Tibial artery (tissue), 4 donors: Measurements from ENCODE around the gene MYO10.

Experiments
- DNase-seq, 2 donors: peaks; one replicate each; pipeline ENCODE4 v3.0.0-alpha.2; 2019
- H3K27ac ChIP-seq, 2 donors: fragments of 200-600 bp; sonication (generic) in 1 of 2; 1 replicate in 1 of 2; 2 replicates in 1 of 2; pipeline ENCODE4 v1.5.1; 2018 to 2019; ENCODE audit warnings: mild to moderate bottlenecking in 1 of 2
- H3K27me3 ChIP-seq, 2 donors: fragments of 200-600 bp; sonication (generic) in 1 of 2; one replicate each; pipeline versions ENCODE4 v1.5.1 to v1.6.0; 2016 to 2019
- H3K36me3 ChIP-seq, 3 donors: fragments of 200-600 bp; sonication (generic) in 2 of 3; one replicate each; pipeline ENCODE4 v1.5.1; 2016 to 2019; ENCODE audit warnings: mild to moderate bottlenecking in 2 of 3
- H3K4me1 ChIP-seq, 4 donors: fragments of 200-600 bp; sonication (generic) in 2 of 4; 1 replicate in 3 of 4; 2 replicates in 1 of 4; pipeline ENCODE4 v1.5.1; 2016 to 2019
- H3K4me3 ChIP-seq, 2 donors: fragments of 200-600 bp; sonication (generic) in 1 of 2; 1 replicate in 1 of 2; 2 replicates in 1 of 2; pipeline ENCODE4 v1.5.1; 2018 to 2019; ENCODE audit warnings: mild to moderate bottlenecking in 2 of 2
- H3K9me3 ChIP-seq, 3 donors: fragments of 200-600 bp; sonication (generic) in 1 of 3; one replicate each; pipeline ENCODE4 v1.5.1; 2016 to 2019
- intact Hi-C: fragments of 100-400 bp; cut with DNase I; formaldehyde crosslinking; loops from one replicate; pipeline ENCODE4 v1.15.0; 2023; ENCODE audit warnings: low total_unique reads
- TF ChIP-seq, protein P1 (sequence below), 2 experiments: fragments of 200-600 bp in 1 of 2; fragments of 450-650 bp in 1 of 2; IDR thresholded peaks; one replicate each; pipeline ENCODE4 v1.5.1; 2017 to 2019; ENCODE audit warnings: antibody characterized with exemption in 2 of 2, mild to moderate bottlenecking in 1 of 2, moderate library complexity in 1 of 2

The MYO10 gene

DNA sequence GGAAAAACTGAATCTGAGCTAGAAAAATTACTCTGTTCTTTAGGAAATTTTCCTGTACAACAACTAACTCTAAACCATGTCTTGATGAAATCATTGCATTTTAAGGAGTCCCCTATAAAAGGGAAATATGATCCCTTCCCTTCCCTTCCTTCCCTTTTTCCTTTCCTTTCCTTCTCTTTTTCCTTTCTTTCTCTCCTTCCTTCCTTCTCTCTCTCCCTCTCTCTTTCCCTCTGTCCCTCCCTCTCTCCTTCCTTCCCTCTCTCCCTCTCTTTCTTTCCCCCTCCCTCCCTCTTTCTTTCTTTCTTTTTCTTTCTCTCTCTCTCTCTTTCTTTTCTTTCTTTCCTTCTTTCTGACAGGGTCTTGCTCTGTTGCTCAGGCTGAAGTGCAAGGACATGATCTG lies 42.2 kb upstream of the MYO10 start:
- no peaks in the 10 kb centered on the region for H3K9me3 ChIP-seq
- no peak overlapping the region for H3K4me3 ChIP-seq
- TF ChIP-seq, protein P1, sequence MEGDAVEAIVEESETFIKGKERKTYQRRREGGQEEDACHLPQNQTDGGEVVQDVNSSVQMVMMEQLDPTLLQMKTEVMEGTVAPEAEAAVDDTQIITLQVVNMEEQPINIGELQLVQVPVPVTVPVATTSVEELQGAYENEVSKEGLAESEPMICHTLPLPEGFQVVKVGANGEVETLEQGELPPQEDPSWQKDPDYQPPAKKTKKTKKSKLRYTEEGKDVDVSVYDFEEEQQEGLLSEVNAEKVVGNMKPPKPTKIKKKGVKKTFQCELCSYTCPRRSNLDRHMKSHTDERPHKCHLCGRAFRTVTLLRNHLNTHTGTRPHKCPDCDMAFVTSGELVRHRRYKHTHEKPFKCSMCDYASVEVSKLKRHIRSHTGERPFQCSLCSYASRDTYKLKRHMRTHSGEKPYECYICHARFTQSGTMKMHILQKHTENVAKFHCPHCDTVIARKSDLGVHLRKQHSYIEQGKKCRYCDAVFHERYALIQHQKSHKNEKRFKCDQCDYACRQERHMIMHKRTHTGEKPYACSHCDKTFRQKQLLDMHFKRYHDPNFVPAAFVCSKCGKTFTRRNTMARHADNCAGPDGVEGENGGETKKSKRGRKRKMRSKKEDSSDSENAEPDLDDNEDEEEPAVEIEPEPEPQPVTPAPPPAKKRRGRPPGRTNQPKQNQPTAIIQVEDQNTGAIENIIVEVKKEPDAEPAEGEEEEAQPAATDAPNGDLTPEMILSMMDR (IDR thresholded peaks at IDR 0.05), result no peak
- intact Hi-C loops, result no loop called here
- no peak overlapping the region for H3K27ac ChIP-seq
- no peak for DNase-seq
- H3K36me3 ChIP-seq, result no peaks in the 10 kb centered on the region
- H3K4me1 ChIP-seq, result no peaks in the 10 kb centered on the region
- H3K27me3 ChIP-seq, result no peaks in the 10 kb centered on the region

- intact Hi-C loops, result no loop called here
- Histone ChIP-seq H3K36me3 (no peaks in the 10 kb centered on the region), H3K4me1 (no peaks in the 10 kb centered on the region), H3K27ac (no peak overlapping the region), H3K27me3 (no peaks in the 10 kb centered on the region), H3K9me3 (no peaks in the 10 kb centered on the region), H3K4me3 (no peak overlapping the region)
- TF ChIP-seq, protein P1 (IDR thresholded peaks at IDR 0.05), result no peak
- no peak for DNase-seq
These were observed 40.5 kb upstream of the MYO10 start for GRCh38 chr5:16976625-16977008.

GRCh38 chr5:16975950-16976624 lies 40.0 kb upstream of the MYO10 start:
- Histone ChIP-seq H3K27ac (no peak overlapping the region), H3K4me3 (no peak overlapping the region), H3K9me3 (no peaks in the 10 kb centered on the region), H3K36me3 (no peaks in the 10 kb centered on the region), H3K4me1 (no peaks in the 10 kb centered on the region), H3K27me3 (no peaks in the 10 kb centered on the region)
- DNase-seq, result no peak
- TF ChIP-seq, protein P1 (IDR thresholded peaks at IDR 0.05), result no peak
- intact Hi-C loops, result no loop called here

DNA sequence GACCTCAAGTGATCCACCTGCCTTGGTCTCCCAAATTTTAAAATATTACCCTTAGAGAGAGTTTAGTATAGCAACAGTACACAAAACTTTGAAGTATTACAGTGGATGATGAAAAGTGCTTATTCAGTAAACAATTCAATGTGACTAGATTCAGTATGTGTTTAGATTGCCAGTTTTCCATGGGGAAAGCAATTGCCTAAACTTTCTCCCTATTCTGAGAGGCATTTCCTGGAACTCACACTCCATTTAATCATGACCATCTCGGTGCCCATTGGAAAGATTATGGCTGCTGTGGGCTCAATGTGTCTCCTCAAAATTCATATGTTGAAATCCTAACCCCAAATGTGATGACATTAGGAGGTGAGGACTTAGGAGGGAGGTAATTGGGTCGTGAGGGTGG lies 38.9 kb upstream of the MYO10 start:
- H3K27ac ChIP-seq, result no peak overlapping the region
- H3K4me1 ChIP-seq, result no peaks in the 10 kb centered on the region
- TF ChIP-seq, protein P1 (IDR thresholded peaks at IDR 0.05), result no peak
- no peak overlapping the region for H3K4me3 ChIP-seq
- no peaks in the 10 kb centered on the region for H3K27me3 ChIP-seq
- intact Hi-C loops, result no loop called here
- DNase-seq, result no peak
- no peaks in the 10 kb centered on the region for H3K9me3 ChIP-seq
- no peaks in the 10 kb centered on the region for H3K36me3 ChIP-seq

- Histone ChIP-seq H3K27me3 (no peaks in the 10 kb centered on the region), H3K4me1 (no peaks in the 10 kb centered on the region), H3K9me3 (no peaks in the 10 kb centered on the region), H3K36me3 (no peaks in the 10 kb centered on the region), H3K27ac (no peak overlapping the region), H3K4me3 (no peak overlapping the region)
- intact Hi-C loops, result no loop called here
- TF ChIP-seq, protein P1 (IDR thresholded peaks at IDR 0.05), result no peak
- DNase-seq, result no peak
These were observed 34.7 kb upstream of the MYO10 start for GRCh38 chr5:16970826-16971225.

DNA sequence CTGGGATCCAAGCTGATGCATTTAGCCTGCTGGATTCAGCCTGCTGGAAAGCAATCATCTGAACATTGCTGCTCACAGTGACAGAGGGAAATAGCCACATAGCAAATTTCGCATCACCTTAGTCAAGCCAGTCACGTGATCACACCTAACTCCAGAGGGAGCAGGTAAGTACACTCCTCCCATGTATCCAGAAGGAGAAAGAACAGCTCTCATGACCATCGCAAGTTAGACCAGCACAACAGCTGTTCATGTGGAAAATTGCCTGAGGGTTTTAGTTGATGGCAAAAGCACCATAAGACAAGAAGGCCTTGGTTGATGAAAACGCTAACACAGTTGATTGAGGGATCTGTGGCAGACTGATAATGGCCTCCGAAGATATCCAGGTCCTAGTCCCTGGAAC lies 34.2 kb upstream of the MYO10 start:
- no peak for DNase-seq
- Histone ChIP-seq H3K36me3 (no peaks in the 10 kb centered on the region), H3K4me3 (no peak overlapping the region), H3K9me3 (no peaks in the 10 kb centered on the region), H3K4me1 (no peaks in the 10 kb centered on the region), H3K27me3 (no peaks in the 10 kb centered on the region), H3K27ac (no peak overlapping the region)
- TF ChIP-seq, protein P1 (IDR thresholded peaks at IDR 0.05), result no peak
- intact Hi-C loops, result no loop called here
